ENCODE measurements around the gene RSBN1L. TPM values are rescaled to one million over a fixed set of nuclear protein-coding genes. Genes with fewer than 3 reads are reported as not detected.

The RSBN1L gene
- total RNA-seq, 1 experiment from 2014 or later: 23.2 TPM

GRCh38 chr7:77707504-77707992 lies 11.3 kb downstream of the RSBN1L start:
- CTCF ChIA-PET: no interaction called here
- no peaks in the 10 kb centered on the region for H3K36me3 ChIP-seq (ENCODE audit: insufficient read depth, low read length, poor library complexity, severe bottlenecking)
- no peaks in the 10 kb centered on the region for H3K27me3 ChIP-seq (replicated peaks; ENCODE audit: insufficient read depth, low read depth, low read length, poor library complexity)
- no peaks in the 10 kb centered on the region for H3K4me1 ChIP-seq (ENCODE audit: insufficient read depth, low read length, poor library complexity, severe bottlenecking)
- no peak overlapping the region for H3K27ac ChIP-seq (ENCODE audit: low read depth, low read length, poor library complexity, severe bottlenecking)
- POLR2A ChIA-PET (ENCODE audit: low non-redundant PET): no interaction called here
- no peaks in the 10 kb centered on the region for H3K9me3 ChIP-seq (ENCODE audit: low read depth, low read length, poor library complexity, severe bottlenecking)
- no peak for DNase-seq (ENCODE audit: low spot score)
- H3K4me3 ChIP-seq (ENCODE audit: low read depth, low read length, poor library complexity, severe bottlenecking): no peak overlapping the region
- intact Hi-C loops (cut with micrococcal nuclease; ENCODE audit: unreplicated experiment): no loop called here
- BruUV-seq (replicated peaks): no TSS peak
- TF ChIP-seq EZH2 (IDR thresholded peaks at IDR 0.05; ENCODE audit: borderline replicate concordance, low read depth, low read length, poor library complexity, severe bottlenecking) (no peak), CTCF (conservative IDR thresholded peaks at IDR 0.05; ENCODE audit: low read depth, low read length) (no peak)

DNA sequence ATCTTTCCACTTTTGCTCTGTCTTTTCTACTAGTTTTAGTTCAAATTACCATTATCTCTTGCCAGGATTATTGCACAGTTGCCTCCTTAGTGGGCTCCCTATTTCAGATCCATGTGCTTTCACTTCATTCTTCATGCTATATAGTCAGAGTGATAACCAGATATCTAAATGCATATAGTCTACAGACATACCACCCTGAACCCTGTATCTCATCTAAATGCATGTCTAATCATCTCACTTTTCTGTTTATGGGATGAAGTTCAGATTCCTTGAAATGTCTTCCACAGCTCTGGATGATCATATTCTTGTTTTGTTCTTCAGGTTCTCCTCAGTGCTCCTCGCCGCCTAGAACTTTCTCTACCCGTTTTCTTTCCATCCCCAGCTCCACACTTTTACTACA lies 13.8 kb downstream of the RSBN1L start:
- intact Hi-C loops (cut with micrococcal nuclease; ENCODE audit: unreplicated experiment): no loop called here
- TF ChIP-seq EZH2 (IDR thresholded peaks at IDR 0.05; ENCODE audit: borderline replicate concordance, low read depth, low read length, poor library complexity, severe bottlenecking) (no peak), CTCF (conservative IDR thresholded peaks at IDR 0.05; ENCODE audit: low read depth, low read length) (no peak)
- DNase-seq (ENCODE audit: low spot score): no peak
- Histone ChIP-seq H3K4me1 (ENCODE audit: insufficient read depth, low read length, poor library complexity, severe bottlenecking) (peaks cover 3% of the 10 kb centered on the region), H3K36me3 (ENCODE audit: insufficient read depth, low read length, poor library complexity, severe bottlenecking) (no peaks in the 10 kb centered on the region), H3K4me3 (ENCODE audit: low read depth, low read length, poor library complexity, severe bottlenecking) (no peak overlapping the region), H3K27ac (ENCODE audit: low read depth, low read length, poor library complexity, severe bottlenecking) (no peak overlapping the region), H3K27me3 (replicated peaks; ENCODE audit: insufficient read depth, low read depth, low read length, poor library complexity) (no peaks in the 10 kb centered on the region), H3K9me3 (ENCODE audit: low read depth, low read length, poor library complexity, severe bottlenecking) (no peaks in the 10 kb centered on the region)
- ChIA-PET POLR2A (ENCODE audit: low non-redundant PET) (no interaction called here), CTCF (no interaction called here)
- BruUV-seq (replicated peaks): no TSS peak

GRCh38 chr7:77710861-77711260 lies 14.6 kb downstream of the RSBN1L start:
- no TSS peak for BruUV-seq (replicated peaks)
- CTCF ChIA-PET: no interaction called here
- intact Hi-C loops (cut with micrococcal nuclease; ENCODE audit: unreplicated experiment): no loop called here
- Histone ChIP-seq H3K4me3 (ENCODE audit: low read depth, low read length, poor library complexity, severe bottlenecking) (no peak overlapping the region), H3K9me3 (ENCODE audit: low read depth, low read length, poor library complexity, severe bottlenecking) (no peaks in the 10 kb centered on the region), H3K27me3 (replicated peaks; ENCODE audit: insufficient read depth, low read depth, low read length, poor library complexity) (no peaks in the 10 kb centered on the region), H3K27ac (ENCODE audit: low read depth, low read length, poor library complexity, severe bottlenecking) (no peak overlapping the region), H3K36me3 (ENCODE audit: insufficient read depth, low read length, poor library complexity, severe bottlenecking) (no peaks in the 10 kb centered on the region), H3K4me1 (ENCODE audit: insufficient read depth, low read length, poor library complexity, severe bottlenecking) (peaks cover 3% of the 10 kb centered on the region)
- DNase-seq (ENCODE audit: low spot score): no peak
- POLR2A ChIA-PET (ENCODE audit: low non-redundant PET): no interaction called here
- TF ChIP-seq CTCF (conservative IDR thresholded peaks at IDR 0.05; ENCODE audit: low read depth, low read length): no peak
- no peak for TF ChIP-seq EZH2 (IDR thresholded peaks at IDR 0.05; ENCODE audit: borderline replicate concordance, low read depth, low read length, poor library complexity, severe bottlenecking)
